AG04450 (cell line): ENCODE measurements around the gene UBR1. TPM values are rescaled to one million over a fixed set of nuclear protein-coding genes. Genes with fewer than 3 reads are reported as not detected.
"Not testable (repeated sequence)": the region's sequence is repeated elsewhere in the genome, so short reads cannot be mapped to it uniquely, and the experiment has no call there.

Experiments
- CTCF ChIA-PET: fragments of 300-600, 350-600 bp; formaldehyde crosslinking; extraction: SDS; loops from one replicate; lab custom pipeline; 2022; ENCODE audit warnings: antibody characterized with exemption, inconsistent platforms; lab: Charles Lee
- POLR2A ChIA-PET: fragments of 350-600 bp; formaldehyde crosslinking; extraction: SDS; loops from one replicate; lab custom pipeline; 2021; ENCODE audit warnings: antibody characterized with exemption, inconsistent platforms; lab: Yijun Ruan, JAX
- DNase-seq: peaks from one replicate; pipeline ENCODE4 v3.0.0-alpha.2; 2011; ENCODE audit warnings: low read depth, low spot score
- H3K27ac ChIP-seq: one replicate; pipeline ENCODE4 v1.5.1; 2012; ENCODE audit warnings: low read depth, low read length, control low read depth
- H3K27me3 ChIP-seq: one replicate; pipeline ENCODE4 v1.6.0; 2012; ENCODE audit warnings: low read length; ENCODE audit not compliant: control insufficient read depth, insufficient read depth
- H3K4me3 ChIP-seq: 2 replicates; pipeline ENCODE4 v1.5.1; 2011; ENCODE audit warnings: mild to moderate bottlenecking, low read depth, low read length, control low read depth
- H3K9me3 ChIP-seq: 2 replicates; pipeline ENCODE4 v1.5.1; 2012; ENCODE audit warnings: low read length; ENCODE audit not compliant: control insufficient read depth, insufficient read depth
- polyA plus RNA-seq: library from polyadenylated mRNA; depleted of rRNA; stranded (reverse); fragments of >200 nt; gene quantifications from 2 replicates; pipeline ENCODE4 v1.2.3, GENCODE V29; 2011
- TF ChIP-seq, protein P1 (sequence below): IDR thresholded peaks from 2 replicates; pipeline ENCODE4 v1.5.1; 2011; ENCODE audit warnings: low read depth, low read length, control low read depth, inconsistent platforms

Gene UBR1
- polyA plus RNA-seq, 1 experiment, result 18.4 TPM

DNA sequence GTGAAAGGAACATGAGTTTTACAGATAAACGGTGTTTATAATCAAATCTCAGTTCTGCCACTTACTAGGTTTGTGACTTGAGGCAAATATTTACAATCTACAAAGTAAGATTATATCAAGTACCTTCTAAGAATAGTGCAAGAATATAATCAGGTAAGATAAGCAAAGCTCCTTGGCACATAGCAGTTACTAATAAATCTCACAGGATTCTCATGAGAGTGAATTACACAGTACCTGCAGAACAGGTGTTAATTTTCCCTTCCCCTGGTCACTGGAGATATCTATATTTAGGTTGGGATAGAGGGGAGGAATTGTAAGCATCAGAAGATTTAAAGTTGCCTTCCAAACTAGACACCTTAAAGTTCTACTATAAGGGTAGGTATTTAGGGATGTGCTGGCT, 53.0 kb downstream of the UBR1 start:
- ChIA-PET CTCF (interaction anchor here (0.5 kb wide), 1 partner anchor 18 kb away, joined by 3 read pairs; no protein-coding TSS in a partner anchor), POLR2A (no interaction called here)
- no peak for DNase-seq
- H3K27ac ChIP-seq, result no peak overlapping the region
- TF ChIP-seq, protein P1, sequence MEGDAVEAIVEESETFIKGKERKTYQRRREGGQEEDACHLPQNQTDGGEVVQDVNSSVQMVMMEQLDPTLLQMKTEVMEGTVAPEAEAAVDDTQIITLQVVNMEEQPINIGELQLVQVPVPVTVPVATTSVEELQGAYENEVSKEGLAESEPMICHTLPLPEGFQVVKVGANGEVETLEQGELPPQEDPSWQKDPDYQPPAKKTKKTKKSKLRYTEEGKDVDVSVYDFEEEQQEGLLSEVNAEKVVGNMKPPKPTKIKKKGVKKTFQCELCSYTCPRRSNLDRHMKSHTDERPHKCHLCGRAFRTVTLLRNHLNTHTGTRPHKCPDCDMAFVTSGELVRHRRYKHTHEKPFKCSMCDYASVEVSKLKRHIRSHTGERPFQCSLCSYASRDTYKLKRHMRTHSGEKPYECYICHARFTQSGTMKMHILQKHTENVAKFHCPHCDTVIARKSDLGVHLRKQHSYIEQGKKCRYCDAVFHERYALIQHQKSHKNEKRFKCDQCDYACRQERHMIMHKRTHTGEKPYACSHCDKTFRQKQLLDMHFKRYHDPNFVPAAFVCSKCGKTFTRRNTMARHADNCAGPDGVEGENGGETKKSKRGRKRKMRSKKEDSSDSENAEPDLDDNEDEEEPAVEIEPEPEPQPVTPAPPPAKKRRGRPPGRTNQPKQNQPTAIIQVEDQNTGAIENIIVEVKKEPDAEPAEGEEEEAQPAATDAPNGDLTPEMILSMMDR, result no peak
- H3K9me3 ChIP-seq, result no peaks in the 10 kb centered on the region
- H3K27me3 ChIP-seq, result no peaks in the 10 kb centered on the region
- H3K4me3 ChIP-seq, result no peak overlapping the region

DNA sequence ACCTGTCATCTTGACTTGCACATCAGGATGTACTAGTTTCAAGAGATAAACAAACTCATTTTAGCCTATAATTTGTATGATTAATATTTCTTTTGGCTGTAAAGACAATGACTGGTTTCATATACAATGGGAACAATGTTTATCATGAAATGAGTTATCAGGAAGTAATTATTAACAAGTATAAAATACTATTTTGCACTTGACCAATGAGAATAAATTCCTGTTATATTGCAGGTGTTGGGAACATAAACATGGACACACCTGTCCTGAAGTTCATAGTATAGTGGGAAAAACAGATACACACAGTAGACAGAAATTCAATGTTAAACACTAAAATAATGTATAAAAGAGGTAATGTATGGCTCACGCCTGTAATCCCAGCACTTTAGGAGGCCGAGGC, 56.9 kb downstream of the UBR1 start:
- no peak for DNase-seq
- POLR2A ChIA-PET, result no interaction called here
- TF ChIP-seq, protein P1, result no peak

DNA sequence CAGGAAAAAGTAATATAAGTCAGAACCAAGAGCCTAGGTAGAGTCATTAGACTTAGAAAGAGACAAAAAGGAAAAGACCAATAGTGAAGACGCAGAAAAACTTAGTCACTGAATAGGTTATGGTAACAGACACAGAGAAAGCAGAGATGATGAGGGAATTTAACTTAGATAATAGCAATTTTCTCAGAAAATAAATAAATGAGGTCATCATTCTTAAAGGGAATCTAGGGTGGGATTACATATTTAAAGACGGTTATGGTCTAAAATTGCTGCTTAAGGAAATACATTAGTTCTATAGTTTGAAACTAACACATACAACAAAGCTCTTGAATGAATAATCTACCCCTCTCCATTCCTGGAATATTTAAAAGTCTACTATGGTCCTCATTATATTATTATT, 59.4 kb downstream of the UBR1 start:
- TF ChIP-seq, protein P1, result no peak
- Histone ChIP-seq H3K27ac (no peak overlapping the region), H3K9me3 (no peaks in the 10 kb centered on the region), H3K27me3 (no peaks in the 10 kb centered on the region), H3K4me3 (no peak overlapping the region)
- CTCF ChIA-PET, result interaction anchor here (0.5 to 1.0 kb wide), 2 partner anchors 239 to 611 kb away, joined by 4 to 5 read pairs; no protein-coding TSS in a partner anchor
- no peak for DNase-seq
- POLR2A ChIA-PET, result no interaction called here

More for the DNA sequence above, 56.9 kb downstream of the UBR1 start:
- Histone ChIP-seq H3K27ac (no peak overlapping the region), H3K4me3 (no peak overlapping the region), H3K9me3 (no peaks in the 10 kb centered on the region), H3K27me3 (no peaks in the 10 kb centered on the region)
- CTCF ChIA-PET, result no interaction called here

DNA sequence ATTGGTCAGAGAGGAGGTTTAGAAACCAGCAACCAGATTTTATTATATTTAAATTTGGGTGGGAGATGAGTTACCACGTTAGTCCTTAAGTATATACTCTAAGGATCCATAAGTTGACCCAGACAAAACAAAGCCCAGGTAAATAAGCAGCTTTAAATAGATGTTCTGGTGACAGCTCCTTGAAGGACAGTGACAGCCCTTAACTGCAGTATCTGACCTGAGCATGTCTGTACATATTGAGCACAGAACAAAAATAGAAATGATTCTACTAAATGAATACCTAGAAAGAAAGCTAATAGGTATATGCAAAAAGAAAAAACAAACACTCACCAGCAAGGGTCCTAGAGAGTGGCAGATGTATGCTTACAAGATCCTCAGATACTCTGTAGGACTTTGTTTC, 63.0 kb downstream of the UBR1 start:
- ChIA-PET CTCF (interaction anchor here (0.6 kb wide), 1 partner anchor 50 kb away, joined by 4 read pairs; no protein-coding TSS in a partner anchor), POLR2A (no interaction called here)
- no peak for DNase-seq
- H3K27ac ChIP-seq, result no peak overlapping the region
- TF ChIP-seq, protein P1, result no peak
- no peak overlapping the region for H3K4me3 ChIP-seq
- H3K27me3 ChIP-seq, result no peaks in the 10 kb centered on the region
- no peaks in the 10 kb centered on the region for H3K9me3 ChIP-seq

DNA sequence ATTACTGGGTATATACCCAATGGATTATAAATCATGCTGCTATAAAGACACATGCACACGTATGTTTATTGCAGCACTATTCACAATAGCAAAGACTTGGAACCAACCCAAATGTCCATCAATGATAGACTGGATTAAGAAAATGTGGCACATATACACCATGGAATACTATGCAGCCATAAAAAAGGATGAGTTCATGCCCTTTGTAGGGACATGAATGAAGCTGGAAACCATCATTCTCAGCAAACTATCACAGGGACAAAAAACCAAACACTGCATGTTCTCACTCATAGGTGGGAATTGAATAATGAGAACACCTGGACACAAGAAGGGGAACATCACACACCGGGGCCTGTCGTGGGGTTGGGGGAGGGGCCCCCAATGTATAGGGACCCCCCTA, 64.8 kb downstream of the UBR1 start:
- CTCF ChIA-PET, H3K27me3 ChIP-seq, POLR2A ChIA-PET: not testable (repeated sequence)

DNA sequence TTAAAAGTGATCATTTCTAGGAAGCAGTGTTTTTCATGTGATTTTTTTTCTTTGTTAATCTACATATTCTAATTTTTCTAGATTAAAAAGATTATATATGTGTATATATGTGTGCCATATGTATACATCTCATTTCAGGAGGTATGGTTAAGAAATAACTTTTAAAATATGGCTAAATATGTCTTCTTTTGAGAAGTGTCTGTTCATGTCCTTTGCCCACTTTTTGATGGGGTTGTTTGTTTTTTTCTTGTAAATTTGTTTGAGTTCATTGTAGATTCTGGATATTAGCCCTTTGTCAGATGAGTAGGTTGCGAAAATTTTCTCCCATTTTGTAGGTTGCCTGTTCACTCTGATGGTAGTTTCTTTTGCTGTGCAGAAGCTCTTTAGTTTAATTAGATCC, 70.6 kb downstream of the UBR1 start:
- CTCF ChIA-PET, result interaction anchor here (0.7 kb wide), 2 partner anchors 17 to 36 kb away, joined by 3 read pairs; no protein-coding TSS in a partner anchor

More for the DNA sequence above, 64.8 kb downstream of the UBR1 start:
- H3K4me3 ChIP-seq, H3K9me3 ChIP-seq, H3K27ac ChIP-seq, DNase-seq: not testable (repeated sequence)

More for the DNA sequence above, 70.6 kb downstream of the UBR1 start:
- H3K4me3 ChIP-seq, H3K9me3 ChIP-seq, H3K27me3 ChIP-seq, POLR2A ChIA-PET, DNase-seq, H3K27ac ChIP-seq: not testable (repeated sequence)
